C4-2B (cell line): ENCODE data around the gene KRT3.

Experiments used
- CTCF ChIP-seq: fragments of 450-650 bp; conservative IDR thresholded peaks from 2 replicates; pipeline ENCODE4 v1.5.1; 2017; ENCODE audit warnings: mild to moderate bottlenecking
- ZFX ChIP-seq: fragments of 450-650 bp; IDR thresholded peaks from 2 replicates; pipeline ENCODE4 v1.6.1; 2017

GRCh38 chr12:52819731-52820510 is 24.0 kb upstream of the KRT3 start:
- no peak for TF ChIP-seq CTCF
- no peak for TF ChIP-seq ZFX
